ENCODE data around the gene KDELR3. TPM values are rescaled to one million over a fixed set of nuclear protein-coding genes. Genes with fewer than 3 reads are reported as not detected.

KDELR3 gene
- polyA plus RNA-seq, 1 of the 3 experiments (the other 2 are of a cell fraction), result 17.1 TPM

DNA sequence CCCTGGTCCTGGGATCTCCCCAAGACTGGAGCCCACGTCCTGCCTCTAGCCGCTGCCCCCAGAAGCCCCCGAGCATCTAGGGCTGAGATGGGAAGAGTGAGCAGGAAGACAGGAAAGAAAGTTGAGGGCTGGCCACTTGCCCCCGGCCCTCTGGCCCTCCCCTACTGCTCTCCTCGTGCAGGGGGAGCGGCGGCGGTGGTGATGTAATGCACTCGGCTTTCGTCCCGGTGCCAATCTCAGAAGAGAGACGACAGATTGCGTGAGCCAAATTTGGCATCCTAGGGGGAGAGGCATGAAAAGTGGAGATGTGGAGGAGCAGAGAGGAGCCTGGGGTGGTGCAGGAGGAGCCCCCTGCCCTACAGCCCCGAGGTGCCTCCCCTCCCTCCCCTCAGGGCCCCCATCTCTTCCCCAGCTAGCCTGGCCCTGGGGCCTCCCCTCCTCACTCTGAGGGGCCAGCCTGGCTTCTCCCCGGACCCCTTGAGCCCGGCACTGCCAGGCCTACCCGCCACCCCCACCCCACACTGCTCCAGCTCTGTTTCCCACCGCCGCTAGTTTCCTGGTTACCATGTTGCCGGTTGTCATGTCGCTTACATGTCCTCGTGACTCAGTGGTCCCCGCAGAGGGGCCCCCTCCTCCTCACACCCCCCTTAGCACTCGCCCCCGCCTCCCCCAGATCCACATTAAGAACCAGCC lies 15.4 kb upstream of the KDELR3 start:
- H3K27ac ChIP-seq (ENCODE audit: low read depth in 2 of 2, low read length in 1 of 2), result no peak overlapping the region
- no peaks in the 10 kb centered on the region for H3K9me2 ChIP-seq
- no peaks in the 10 kb centered on the region for H3K36me3 ChIP-seq (replicated peaks in 1 of 2; ENCODE audit: control insufficient read depth in 1 of 2, insufficient read depth in 2 of 2, low read length in 1 of 2)
- no peak for DNase-seq
- TF ChIP-seq, protein P1, sequence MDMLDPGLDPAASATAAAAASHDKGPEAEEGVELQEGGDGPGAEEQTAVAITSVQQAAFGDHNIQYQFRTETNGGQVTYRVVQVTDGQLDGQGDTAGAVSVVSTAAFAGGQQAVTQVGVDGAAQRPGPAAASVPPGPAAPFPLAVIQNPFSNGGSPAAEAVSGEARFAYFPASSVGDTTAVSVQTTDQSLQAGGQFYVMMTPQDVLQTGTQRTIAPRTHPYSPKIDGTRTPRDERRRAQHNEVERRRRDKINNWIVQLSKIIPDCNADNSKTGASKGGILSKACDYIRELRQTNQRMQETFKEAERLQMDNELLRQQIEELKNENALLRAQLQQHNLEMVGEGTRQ (IDR thresholded peaks at IDR 0.05; ENCODE audit: borderline replicate concordance, low read depth, low read length), result no peak
- no peak for TF ChIP-seq POLR2AphosphoS5 (IDR thresholded peaks at IDR 0.05; ENCODE audit: low read depth, low read length)
- H3K9me3 ChIP-seq, result no peaks in the 10 kb centered on the region
- CTCF ChIA-PET, result interaction anchor here (1.5 kb wide), 1 partner anchor 15 kb away, joined by 3 read pairs; the partner anchor contains the start of gene KDELR3
- H4K20me1 ChIP-seq (ENCODE audit: insufficient read depth), result no peaks in the 10 kb centered on the region
- no peak overlapping the region for H2AFZ ChIP-seq (ENCODE audit: low read depth)
- POLR2A ChIA-PET, result no interaction called here
- WGBS (ENCODE audit: low lambda C conversion rate), result 53% methylated on average over 15 of the region's 25 CpGs
- H3K4me2 ChIP-seq, result no peak overlapping the region
- H3K27me3 ChIP-seq (ENCODE audit: insufficient read depth), result no peaks in the 10 kb centered on the region; the same call in 1 of the 2 replicates
- H3K4me1 ChIP-seq (ENCODE audit: control insufficient read depth in 1 of 2, insufficient read depth in 2 of 2, low read depth in 1 of 2, low read length in 1 of 2), result peaks cover 0 to 8% of the 10 kb centered on the region in 2 experiments; a peak in 1 of 4 replicates
- H3K4me3 ChIP-seq (ENCODE audit: low read depth in 2 of 2, low read length in 1 of 2), result no peak overlapping the region
- H3F3A ChIP-seq (replicated peaks; ENCODE audit: insufficient read depth), result no peaks in the 10 kb centered on the region
- no peak overlapping the region for H3K9ac ChIP-seq
- H3K79me2 ChIP-seq (ENCODE audit: insufficient read depth), result no peaks in the 10 kb centered on the region

DNA sequence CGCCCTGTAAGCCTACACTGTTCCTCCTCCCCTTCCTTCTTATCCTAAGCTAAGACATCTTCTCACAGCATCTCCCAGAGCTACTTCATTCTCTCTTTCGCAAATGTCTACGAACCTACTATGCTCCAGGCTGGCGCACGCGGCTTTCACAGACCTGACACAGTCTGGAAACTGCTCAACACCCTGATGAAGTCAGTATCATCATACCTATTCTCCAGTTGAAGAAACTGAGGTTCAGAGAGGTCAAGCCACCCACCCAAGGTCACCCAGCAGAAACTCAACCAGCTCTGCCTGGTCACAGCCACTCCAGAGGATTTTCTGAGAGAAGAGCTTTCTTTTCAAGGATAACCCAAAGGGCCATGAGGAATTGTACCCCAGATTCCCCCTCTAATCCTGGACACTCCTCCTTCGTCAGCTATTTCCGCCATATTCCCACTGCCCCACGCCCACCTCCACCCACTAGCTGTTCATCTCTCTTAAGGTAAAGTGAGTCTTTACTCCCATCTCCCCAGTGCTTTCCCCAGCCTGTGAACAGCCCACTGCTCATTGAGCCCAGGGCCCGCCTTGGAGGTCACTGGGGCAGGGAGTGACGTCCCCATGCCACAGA lies 14.7 kb upstream of the KDELR3 start:
- no peak for DNase-seq
- no peaks in the 10 kb centered on the region for H3F3A ChIP-seq (replicated peaks; ENCODE audit: insufficient read depth)
- H3K4me2 ChIP-seq, result no peak overlapping the region
- no peaks in the 10 kb centered on the region for H4K20me1 ChIP-seq (ENCODE audit: insufficient read depth)
- H3K9ac ChIP-seq, result no peak overlapping the region
- H3K79me2 ChIP-seq (ENCODE audit: insufficient read depth), result no peaks in the 10 kb centered on the region
- no peaks in the 10 kb centered on the region for H3K36me3 ChIP-seq (replicated peaks in 1 of 2; ENCODE audit: control insufficient read depth in 1 of 2, insufficient read depth in 2 of 2, low read length in 1 of 2)
- ChIA-PET CTCF (interaction anchor here (0.7 to 1.5 kb wide), 2 partner anchors 15 to 401 kb away, joined by 3 read pairs; partner anchors contain the start of gene KDELR3), POLR2A (no interaction called here)
- no peaks in the 10 kb centered on the region for H3K9me2 ChIP-seq
- no peak overlapping the region for H3K27ac ChIP-seq (ENCODE audit: low read depth in 2 of 2, low read length in 1 of 2)
- H3K27me3 ChIP-seq (ENCODE audit: insufficient read depth), result no peaks in the 10 kb centered on the region; the same call in 1 of the 2 replicates
- no peaks in the 10 kb centered on the region for H3K9me3 ChIP-seq
- no peak overlapping the region for H2AFZ ChIP-seq (ENCODE audit: low read depth)
- peaks cover 0 to 11% of the 10 kb centered on the region in 2 experiments; a peak in 1 of 4 replicates for H3K4me1 ChIP-seq (ENCODE audit: control insufficient read depth in 1 of 2, insufficient read depth in 2 of 2, low read depth in 1 of 2, low read length in 1 of 2)
- no peak overlapping the region for H3K4me3 ChIP-seq (ENCODE audit: low read depth in 2 of 2, low read length in 1 of 2)
- no peak for TF ChIP-seq TEAD4 (IDR thresholded peaks at IDR 0.05; ENCODE audit: borderline replicate concordance, insufficient read depth)
- TF ChIP-seq NRF1 (IDR thresholded peaks at IDR 0.05; ENCODE audit: low read depth, low read length), result no peak
- TF ChIP-seq SMC3 (IDR thresholded peaks at IDR 0.05; ENCODE audit: low read depth, low read length), result no peak
- TF ChIP-seq, protein P1 (IDR thresholded peaks at IDR 0.05; ENCODE audit: borderline replicate concordance, low read depth, low read length), result no peak
- TF ChIP-seq, protein P2, sequence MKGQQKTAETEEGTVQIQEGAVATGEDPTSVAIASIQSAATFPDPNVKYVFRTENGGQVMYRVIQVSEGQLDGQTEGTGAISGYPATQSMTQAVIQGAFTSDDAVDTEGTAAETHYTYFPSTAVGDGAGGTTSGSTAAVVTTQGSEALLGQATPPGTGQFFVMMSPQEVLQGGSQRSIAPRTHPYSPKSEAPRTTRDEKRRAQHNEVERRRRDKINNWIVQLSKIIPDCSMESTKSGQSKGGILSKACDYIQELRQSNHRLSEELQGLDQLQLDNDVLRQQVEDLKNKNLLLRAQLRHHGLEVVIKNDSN (IDR thresholded peaks at IDR 0.05; ENCODE audit: borderline replicate concordance, low read depth), result no peak
- TF ChIP-seq RXRA (IDR thresholded peaks at IDR 0.05; ENCODE audit: borderline replicate concordance, low read depth), result no peak
- TF ChIP-seq MEF2A (IDR thresholded peaks at IDR 0.05; ENCODE audit: borderline replicate concordance, low read depth), result no peak
- 89% methylated on average over 11 of the region's 11 CpGs for WGBS (ENCODE audit: low lambda C conversion rate)
